SU-DHL-6 (cell line): ENCODE data around the gene BIRC5.

ENCODE experiments used
- H2AFZ ChIP-seq: fragments of 200-600 bp; sonication (generic); 2 replicates; pipeline ENCODE4 v1.6.1; 2014; ENCODE audit warnings: low read depth, mild to moderate bottlenecking, moderate library complexity, mixed read lengths, antibody characterized with exemption, low read length; ENCODE audit not compliant: severe bottlenecking
- H3F3A ChIP-seq: fragments of 200-600 bp; shearing (Covaris generic); 2 replicates; pipeline ENCODE4 v1.6.0; 2016; ENCODE audit warnings: antibody characterized with exemption, mild to moderate bottlenecking; ENCODE audit not compliant: insufficient read depth
- H3K27ac ChIP-seq: fragments of 200-600 bp; sonication (generic); 2 replicates; pipeline ENCODE4 v1.5.1; 2016; ENCODE audit warnings: low read depth, mild to moderate bottlenecking, low read length, moderate library complexity, mixed read lengths
- H3K27me3 ChIP-seq: fragments of 200-600 bp; sonication (generic), shearing (Covaris generic); 2 replicates; pipeline ENCODE4 v1.6.0; 2014; ENCODE audit warnings: mild to moderate bottlenecking, low read length
- H3K36me3 ChIP-seq: fragments of 200-600 bp; sonication (generic); 2 replicates; pipeline ENCODE4 v1.6.1; 2014; ENCODE audit warnings: mild to moderate bottlenecking, low read length, mixed read lengths
- H3K4me2 ChIP-seq: fragments of 300-600, 200-600 bp; shearing (Covaris generic), sonication (generic); 2 replicates; pipeline ENCODE4 v1.6.0; 2014; ENCODE audit warnings: low read length, low read depth, mild to moderate bottlenecking; ENCODE audit not compliant: poor library complexity, severe bottlenecking
- H3K4me3 ChIP-seq: fragments of 200-600 bp; sonication (generic); 2 replicates; pipeline ENCODE4 v1.5.1; 2014; ENCODE audit warnings: antibody characterized with exemption, low read length, mild to moderate bottlenecking, mixed read lengths; ENCODE audit not compliant: insufficient read depth, poor library complexity, severe bottlenecking
- H3K79me2 ChIP-seq: fragments of 200-600 bp; sonication (generic); 2 replicates; pipeline ENCODE4 v1.6.1; 2014; ENCODE audit warnings: mild to moderate bottlenecking, low read length, moderate library complexity; ENCODE audit not compliant: insufficient read depth
- H3K9ac ChIP-seq: fragments of 200-600 bp; sonication (generic); 2 replicates; pipeline ENCODE4 v1.7.0; 2014; ENCODE audit warnings: mild to moderate bottlenecking, low read length
- H3K9me2 ChIP-seq: fragments of 200-600 bp; sonication (generic); replicated peaks from 2 replicates; pipeline ENCODE4 v1.6.1; 2014; ENCODE audit warnings: low read length; ENCODE audit not compliant: insufficient read depth
- H3K9me3 ChIP-seq: fragments of 200-600 bp; sonication (generic); 2 replicates; pipeline ENCODE4 v1.6.1; 2014; ENCODE audit warnings: low read length, mixed read lengths; ENCODE audit not compliant: insufficient read depth
- H4K20me1 ChIP-seq: fragments of 200-600 bp; sonication (generic); 2 replicates; pipeline ENCODE4 v1.6.1; 2014; ENCODE audit warnings: low read depth, mild to moderate bottlenecking, antibody characterized with exemption, low read length, moderate library complexity, mixed read lengths
- CTCF ChIP-seq: fragments of 200-600 bp; sonication (generic); IDR thresholded peaks from one replicate; pipeline ENCODE4 v1.5.1; 2017; ENCODE audit warnings: antibody characterized with exemption, mild to moderate bottlenecking, low read length, moderate library complexity; ENCODE audit not compliant: insufficient read depth, poor library complexity, severe bottlenecking
- EZH2phosphoT487 ChIP-seq: fragments of 200-600 bp; sonication (generic), shearing (Covaris generic); conservative IDR thresholded peaks from 2 replicates; pipeline ENCODE4 v1.6.1; 2018; ENCODE audit warnings: mild to moderate bottlenecking, antibody characterized with exemption, low read length, moderate library complexity, mixed read lengths

The BIRC5 gene

DNA sequence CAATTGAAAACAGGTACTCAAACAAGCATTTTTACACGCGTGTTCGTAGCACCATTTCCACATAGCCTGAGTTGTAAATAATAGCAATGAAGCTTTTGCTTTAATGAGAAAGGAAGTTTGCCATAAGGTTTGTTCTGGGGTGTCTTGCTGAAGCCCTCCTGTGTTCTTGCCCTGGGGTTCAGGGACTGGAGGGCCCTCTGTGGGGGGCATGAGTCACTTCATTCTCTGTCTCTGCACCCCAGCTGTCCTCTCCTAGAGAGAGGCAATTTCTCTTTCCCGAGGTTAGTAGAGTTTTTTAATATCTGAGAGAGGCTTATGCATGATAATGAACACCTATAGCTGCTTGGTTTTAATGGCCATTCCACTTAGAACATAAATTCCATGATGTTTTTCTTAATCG lies 17.3 kb upstream of the BIRC5 start:
- peaks cover 26% of the 10 kb centered on the region for H3K79me2 ChIP-seq

DNA sequence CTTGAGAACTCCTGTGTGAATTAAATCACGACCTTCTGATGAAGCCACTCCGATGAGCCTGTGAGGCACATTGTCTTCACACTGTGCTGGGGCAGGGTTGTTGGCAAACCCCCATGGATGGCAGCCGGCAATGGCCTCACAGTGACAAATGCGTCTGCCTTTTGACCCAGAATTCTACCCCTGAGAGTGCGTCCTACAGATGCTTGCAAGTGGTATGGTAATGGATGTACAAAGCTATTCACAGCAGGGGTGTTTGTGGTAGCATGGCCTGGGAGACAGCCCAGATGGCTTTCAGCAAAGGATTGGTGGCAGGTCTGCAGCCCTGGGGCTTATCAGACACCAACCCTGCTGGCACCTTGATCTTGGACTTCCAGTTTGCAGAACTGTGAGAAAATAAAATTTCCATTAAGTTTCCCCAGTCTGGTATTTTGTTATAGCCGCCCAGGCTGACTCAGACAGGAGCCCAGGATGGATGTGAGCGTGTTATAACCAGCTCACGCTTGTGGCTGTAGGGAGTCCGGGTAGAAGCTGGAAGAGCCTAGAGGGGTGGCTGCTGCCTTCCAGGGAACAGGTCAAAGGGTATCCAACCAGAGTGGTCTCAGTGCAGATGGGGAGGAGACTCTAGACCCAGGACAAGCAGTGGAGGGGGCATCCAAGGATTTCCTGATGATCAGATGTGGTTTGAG lies 16.8 kb upstream of the BIRC5 start:
- H3K9me2 ChIP-seq, result no peaks in the 10 kb centered on the region
- H3K4me2 ChIP-seq, result no peak overlapping the region
- 0 out of 2 replicates have a peak, but pooled peaks cover 6% of the 10 kb centered on the region for H3K36me3 ChIP-seq
- H3K4me3 ChIP-seq, result no peak overlapping the region
- TF ChIP-seq EZH2phosphoT487 (no peak), CTCF (no peak)
- no peak overlapping the region for H2AFZ ChIP-seq
- H4K20me1 ChIP-seq, result no peaks in the 10 kb centered on the region
- no peaks in the 10 kb centered on the region for H3K9me3 ChIP-seq
- peaks cover 10% of the 10 kb centered on the region; the same call in 1 of the 2 replicates for H3F3A ChIP-seq
- no peak overlapping the region for H3K9ac ChIP-seq
- peaks cover 26% of the 10 kb centered on the region for H3K79me2 ChIP-seq
- no peak overlapping the region for H3K27ac ChIP-seq
- H3K27me3 ChIP-seq, result no peaks in the 10 kb centered on the region

More for the DNA sequence above, 17.3 kb upstream of the BIRC5 start:
- H2AFZ ChIP-seq, result no peak overlapping the region
- H3K4me3 ChIP-seq, result no peak overlapping the region
- H3K9me3 ChIP-seq, result no peaks in the 10 kb centered on the region
- H3K4me2 ChIP-seq, result no peak overlapping the region
- no peaks in the 10 kb centered on the region for H3K9me2 ChIP-seq
- 0 out of 2 replicates have a peak, but pooled peaks cover 6% of the 10 kb centered on the region for H3K36me3 ChIP-seq
- no peaks in the 10 kb centered on the region for H3K27me3 ChIP-seq
- TF ChIP-seq CTCF (no peak), EZH2phosphoT487 (no peak)
- H3K9ac ChIP-seq, result no peak overlapping the region
- H3K27ac ChIP-seq, result no peak overlapping the region
- H3F3A ChIP-seq, result peaks cover 10% of the 10 kb centered on the region; the same call in 1 of the 2 replicates
- H4K20me1 ChIP-seq, result no peaks in the 10 kb centered on the region

GRCh38 chr17:78200451-78200850 lies 13.6 kb upstream of the BIRC5 start:
- Histone ChIP-seq H3F3A (no peaks in the 10 kb centered on the region), H3K9me2 (no peaks in the 10 kb centered on the region), H2AFZ (no peak overlapping the region), H3K9me3 (no peaks in the 10 kb centered on the region), H3K36me3 (0 out of 2 replicates have a peak, but pooled peaks cover 2% of the 10 kb centered on the region), H4K20me1 (no peaks in the 10 kb centered on the region), H3K27ac (no peak overlapping the region), H3K27me3 (no peaks in the 10 kb centered on the region), H3K4me2 (no peak overlapping the region), H3K79me2 (peaks cover 12% of the 10 kb centered on the region; the same call in 1 of the 2 replicates), H3K9ac (no peak overlapping the region), H3K4me3 (no peak overlapping the region)
- TF ChIP-seq CTCF (no peak), EZH2phosphoT487 (no peak)
